HCT116 (cell line): Measurements from ENCODE around the gene LRIG1. TPM values are rescaled to one million over a fixed set of nuclear protein-coding genes. Genes with fewer than 3 reads are reported as not detected.

Experiments
- ATAC-seq: fragments of 200-7000 bp; cut with Tn5 transposase; 2 replicates; pipeline ENCODE4 v1.9.1; 2020; ENCODE audit warnings: mild to moderate bottlenecking, moderate library complexity
- BruUV-seq: library from RNA; stranded (reverse); fragments of 400-500 nt; replicated peaks from 2 replicates; lab custom pipeline; 2021; lab: Mats Ljungman, UMichigan
- CTCF ChIA-PET: fragments of 300-600 bp; sonication (Branson Sonifier 250); formaldehyde crosslinking; loops from one replicate; lab custom pipeline; 2021; ENCODE audit warnings: antibody characterized with exemption; lab: Charles Lee
- POLR2A ChIA-PET: fragments of 300-600, 350-600 bp; sonication (Branson Sonifier 250); formaldehyde crosslinking; loops from one replicate; lab custom pipeline; 2021; ENCODE audit warnings: antibody characterized with exemption; lab: Charles Lee
- RAD21 ChIA-PET, 2 experiments: fragments of 300-600 bp; sonication (Branson Sonifier 250); formaldehyde crosslinking; loops; one replicate each; lab custom pipeline; 2023; ENCODE audit warnings: low total read pairs in 2 of 2; ENCODE audit not compliant: uncharacterized antibody in 2 of 2, unreplicated experiment in 2 of 2, low non-redundant PET in 1 of 2; lab: Charles Lee
- DNase-seq: peaks from one replicate; pipeline ENCODE4 v3.0.0-alpha.2; 2010; ENCODE audit warnings: low read depth, low spot score
- H2AFZ ChIP-seq: fragments of 200-600 bp; shearing (Covaris generic), sonication (generic); 2 replicates; pipeline ENCODE4 v1.6.1; 2017; ENCODE audit warnings: low read depth, mixed run types, mixed read lengths, antibody characterized with exemption, low read length; ENCODE audit not compliant: poor library complexity, severe bottlenecking
- H3K27ac ChIP-seq: 2 replicates; pipeline ENCODE4 v1.5.1; 2012; ENCODE audit warnings: low read depth, low read length
- H3K27me3 ChIP-seq: fragments of 200-600 bp; sonication (generic); 2 replicates; pipeline ENCODE4 v1.6.1; 2016; ENCODE audit warnings: mixed run types, low read length, mixed read lengths; ENCODE audit not compliant: insufficient read depth
- H3K36me3 ChIP-seq, 2 experiments: fragments of 200-500 bp in 1 of 2; fragments of 200-600 bp in 1 of 2; sonication (Bioruptor generic) in 1 of 2; sonication (generic) in 1 of 2; 2 replicates each; pipeline versions ENCODE4 v1.5.1 to v1.6.1; 2014 to 2016; ENCODE audit warnings: low read length in 2 of 2, inconsistent platforms in 1 of 2, mixed read lengths in 1 of 2, mixed run types in 1 of 2; ENCODE audit not compliant: insufficient read depth in 2 of 2, control insufficient read depth in 1 of 2
- H3K4me1 ChIP-seq, 2 experiments: fragments of 200-600 bp in 1 of 2; sonication (generic) in 1 of 2; 2 replicates each; pipeline versions ENCODE4 v1.5.1 to v1.6.1; 2012 to 2017; ENCODE audit warnings: low read length in 2 of 2, inconsistent platforms in 1 of 2, mild to moderate bottlenecking in 1 of 2, mixed read lengths in 1 of 2, mixed run types in 1 of 2, moderate library complexity in 1 of 2; ENCODE audit not compliant: insufficient read depth in 2 of 2, control insufficient read depth in 1 of 2
- H3K4me2 ChIP-seq: fragments of 200-600 bp; sonication (generic); 2 replicates; pipeline ENCODE4 v1.6.1; 2017; ENCODE audit warnings: mixed run types, low read length, mixed read lengths
- H3K4me3 ChIP-seq, 2 experiments: fragments of 200-600 bp in 1 of 2; sonication (generic) in 1 of 2; replicated peaks in 1 of 2; 2 replicates each; pipeline ENCODE4 v1.5.1; 2011 to 2016; ENCODE audit warnings: low read length in 2 of 2, control low read depth in 1 of 2, low read depth in 1 of 2, mild to moderate bottlenecking in 1 of 2, mixed read lengths in 1 of 2, mixed run types in 1 of 2
- H3K79me2 ChIP-seq: fragments of 200-600 bp; sonication (generic); 2 replicates; pipeline ENCODE4 v1.6.1; 2017; ENCODE audit warnings: mild to moderate bottlenecking, mixed run types, low read length, moderate library complexity, mixed read lengths; ENCODE audit not compliant: insufficient read depth
- H3K9ac ChIP-seq: fragments of 200-600 bp; sonication (generic); 2 replicates; pipeline ENCODE4 v1.6.1; 2016; ENCODE audit warnings: low read length, mixed read lengths
- H3K9me2 ChIP-seq: fragments of 200-600 bp; sonication (generic), shearing (Covaris generic); 2 replicates; pipeline ENCODE4 v1.6.1; 2017; ENCODE audit warnings: mixed run types, mild to moderate bottlenecking, moderate library complexity; ENCODE audit not compliant: insufficient read depth
- H3K9me3 ChIP-seq, 2 experiments: fragments of 200-500 bp in 1 of 2; fragments of 200-600 bp in 1 of 2; sonication (Bioruptor generic) in 1 of 2; sonication (generic) in 1 of 2; 2 replicates each; pipeline ENCODE4 v1.6.1; 2014 to 2017; ENCODE audit warnings: low read length in 2 of 2, mixed read lengths in 2 of 2, inconsistent platforms in 1 of 2, low read depth in 1 of 2, mild to moderate bottlenecking in 1 of 2, mixed run types in 1 of 2, moderate library complexity in 1 of 2; ENCODE audit not compliant: control insufficient read depth in 1 of 2, insufficient read depth in 1 of 2
- H4K20me1 ChIP-seq: fragments of 200-600 bp; sonication (generic), shearing (Covaris generic); 2 replicates; pipeline ENCODE4 v1.6.1; 2017; ENCODE audit warnings: mixed run types, mild to moderate bottlenecking, moderate library complexity; ENCODE audit not compliant: insufficient read depth
- EGR1 ChIP-seq: IDR thresholded peaks from 2 replicates; pipeline ENCODE4 v1.6.1; 2012; ENCODE audit warnings: low read depth
- ELF1 ChIP-seq: IDR thresholded peaks from 2 replicates; pipeline ENCODE4 v1.6.1; 2012; ENCODE audit warnings: low read depth, borderline replicate concordance
- EZH2 ChIP-seq: fragments of 200-600 bp; sonication (generic); IDR thresholded peaks from 2 replicates; pipeline ENCODE4 v1.6.1; 2017; ENCODE audit warnings: antibody characterized with exemption, mixed run types
- EZH2phosphoT487 ChIP-seq: fragments of 200-600 bp; IDR thresholded peaks from 2 replicates; pipeline ENCODE4 v1.6.1; 2018; ENCODE audit warnings: antibody characterized with exemption, borderline replicate concordance
- FOSL1 ChIP-seq: IDR thresholded peaks from 2 replicates; pipeline ENCODE4 v1.6.1; 2012; ENCODE audit warnings: low read depth
- JUND ChIP-seq: IDR thresholded peaks from 2 replicates; pipeline ENCODE4 v1.6.1; 2012
- POLR2A ChIP-seq: IDR thresholded peaks from 2 replicates; pipeline ENCODE4 v1.7.0; 2011; ENCODE audit warnings: borderline replicate concordance; ENCODE audit not compliant: insufficient read depth, insufficient read length; ENCODE audit errors: extremely low read depth
- POLR2AphosphoS5 ChIP-seq: IDR thresholded peaks from 2 replicates; pipeline ENCODE4 v1.6.1; 2011; ENCODE audit warnings: mild to moderate bottlenecking, low read depth, low read length, moderate library complexity
- RAD21 ChIP-seq: IDR thresholded peaks from 2 replicates; pipeline ENCODE4 v1.6.1; 2012; ENCODE audit warnings: low read depth, mild to moderate bottlenecking
- REST ChIP-seq: IDR thresholded peaks from 2 replicates; pipeline ENCODE4 v1.6.1; 2012; ENCODE audit warnings: low read depth
- YY1 ChIP-seq: IDR thresholded peaks from 2 replicates; pipeline ENCODE4 v1.6.1; 2011; ENCODE audit warnings: low read length, low read depth, moderate library complexity, mild to moderate bottlenecking; ENCODE audit not compliant: insufficient replicate concordance; ENCODE audit errors: extremely low read depth
- ZFX ChIP-seq: fragments of 450-650 bp; IDR thresholded peaks from 2 replicates; pipeline ENCODE4 v1.6.1; 2017
- ZNF274 ChIP-seq: fragments of 200-500 bp; sonication (Bioruptor generic); IDR thresholded peaks from 2 replicates; pipeline ENCODE4 v1.6.1; 2014; ENCODE audit warnings: mild to moderate bottlenecking, low read depth, low read length, inconsistent platforms
- intact Hi-C: fragments of 100-400 bp; cut with micrococcal nuclease; formaldehyde crosslinking; loops from 2 replicates; pipeline ENCODE4 v1.10.0; 2022
- total RNA-seq: library from RNA; stranded (reverse); gene quantifications from one replicate; pipeline ENCODE4 v1.2.1, GENCODE V29; 2021; ENCODE audit not compliant: unreplicated experiment
- TF ChIP-seq, protein P1 (sequence below): IDR thresholded peaks from 2 replicates; pipeline ENCODE4 v1.6.1; 2011; ENCODE audit warnings: mild to moderate bottlenecking, low read length, moderate library complexity; ENCODE audit not compliant: insufficient replicate concordance; ENCODE audit errors: extremely low read depth

LRIG1 gene
- total RNA-seq, 1 experiment from 2014 or later: 3.1 TPM

- H3K79me2 ChIP-seq: no peaks in the 10 kb centered on the region
- POLR2A ChIA-PET: no interaction called here
Observed at GRCh38 chr3:66402596-66403290, 98.1 kb downstream of the LRIG1 start.

DNA sequence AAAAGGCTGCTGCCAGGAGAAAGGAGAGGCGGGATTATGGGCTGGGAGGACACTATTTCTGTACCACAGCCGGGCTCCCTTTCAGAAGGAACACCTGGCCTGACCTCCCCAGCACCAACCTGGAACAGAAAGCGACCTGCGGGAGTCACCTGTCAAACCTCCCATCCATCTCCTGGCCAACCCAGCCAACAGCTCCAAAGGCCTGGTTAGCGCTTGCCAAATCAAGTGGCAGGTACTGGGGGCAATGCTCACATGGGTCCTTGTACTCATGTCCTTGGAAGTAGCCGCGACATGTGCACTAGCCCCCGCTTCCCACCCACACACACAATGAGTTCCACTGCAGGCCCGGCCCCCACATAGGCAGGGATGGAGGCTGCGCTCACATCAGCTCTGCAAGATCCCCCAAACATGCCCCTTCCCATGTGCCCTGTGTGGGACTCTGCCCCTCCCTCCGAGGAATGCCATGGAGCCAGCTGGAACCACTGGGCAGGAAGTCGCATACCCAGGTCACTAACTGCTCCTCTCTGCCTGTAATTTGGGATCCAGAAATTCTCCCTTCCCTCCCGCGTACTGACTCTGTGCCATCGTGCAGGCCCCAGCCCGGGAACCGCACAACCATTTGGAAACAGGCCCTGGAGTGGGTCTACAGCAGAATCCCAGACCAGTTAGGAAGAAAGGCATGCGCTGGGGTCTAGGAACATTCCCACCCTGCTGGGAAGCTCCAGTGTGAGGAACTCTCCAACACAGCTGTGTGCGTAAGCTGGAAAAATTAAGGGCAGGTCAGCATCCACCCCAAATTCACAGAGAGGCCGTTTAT is 98.9 kb downstream of the LRIG1 start:
- no peak overlapping the region for H3K4me2 ChIP-seq
- ATAC-seq: no peak
- H3K9me3 ChIP-seq: no peaks in the 10 kb centered on the region
- H3K9me2 ChIP-seq: no peaks in the 10 kb centered on the region
- H3K36me3 ChIP-seq: no peaks in the 10 kb centered on the region
- no peak overlapping the region for H3K4me3 ChIP-seq
- no peaks in the 10 kb centered on the region for H3K4me1 ChIP-seq
- RAD21 ChIA-PET: no interaction called here
- no peaks in the 10 kb centered on the region for H3K79me2 ChIP-seq
- no peak overlapping the region for H3K9ac ChIP-seq
- POLR2A ChIA-PET: no interaction called here
- CTCF ChIA-PET: no interaction called here
- H2AFZ ChIP-seq: no peak overlapping the region
- DNase-seq: no peak
- TF ChIP-seq JUND (no peak), ELF1 (no peak), ZFX (no peak), FOSL1 (no peak), REST (no peak), POLR2A (no peak)
- TF ChIP-seq, protein P1, sequence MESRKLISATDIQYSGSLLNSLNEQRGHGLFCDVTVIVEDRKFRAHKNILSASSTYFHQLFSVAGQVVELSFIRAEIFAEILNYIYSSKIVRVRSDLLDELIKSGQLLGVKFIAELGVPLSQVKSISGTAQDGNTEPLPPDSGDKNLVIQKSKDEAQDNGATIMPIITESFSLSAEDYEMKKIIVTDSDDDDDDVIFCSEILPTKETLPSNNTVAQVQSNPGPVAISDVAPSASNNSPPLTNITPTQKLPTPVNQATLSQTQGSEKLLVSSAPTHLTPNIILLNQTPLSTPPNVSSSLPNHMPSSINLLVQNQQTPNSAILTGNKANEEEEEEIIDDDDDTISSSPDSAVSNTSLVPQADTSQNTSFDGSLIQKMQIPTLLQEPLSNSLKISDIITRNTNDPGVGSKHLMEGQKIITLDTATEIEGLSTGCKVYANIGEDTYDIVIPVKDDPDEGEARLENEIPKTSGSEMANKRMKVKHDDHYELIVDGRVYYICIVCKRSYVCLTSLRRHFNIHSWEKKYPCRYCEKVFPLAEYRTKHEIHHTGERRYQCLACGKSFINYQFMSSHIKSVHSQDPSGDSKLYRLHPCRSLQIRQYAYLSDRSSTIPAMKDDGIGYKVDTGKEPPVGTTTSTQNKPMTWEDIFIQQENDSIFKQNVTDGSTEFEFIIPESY: no peak
- H4K20me1 ChIP-seq: no peaks in the 10 kb centered on the region
- intact Hi-C loops: no loop called here
- no TSS peak for BruUV-seq
- no peaks in the 10 kb centered on the region for H3K27me3 ChIP-seq
- H3K27ac ChIP-seq: no peak overlapping the region

More at GRCh38 chr3:66402596-66403290, 98.1 kb downstream of the LRIG1 start:
- CTCF ChIA-PET: no interaction called here
- DNase-seq: no peak
- Histone ChIP-seq H3K4me2 (no peak overlapping the region), H2AFZ (no peak overlapping the region), H3K9me2 (no peaks in the 10 kb centered on the region), H3K27me3 (no peaks in the 10 kb centered on the region), H3K36me3 (no peaks in the 10 kb centered on the region), H3K4me1 (no peaks in the 10 kb centered on the region), H3K9me3 (no peaks in the 10 kb centered on the region), H3K4me3 (no peak overlapping the region), H3K27ac (no peak overlapping the region), H3K9ac (no peak overlapping the region), H4K20me1 (no peaks in the 10 kb centered on the region)
- intact Hi-C loops: no loop called here
- no peak for TF ChIP-seq JUND
- TF ChIP-seq FOSL1: no peak
- TF ChIP-seq EZH2: no peak
- no peak for TF ChIP-seq ZFX
- no peak for TF ChIP-seq ELF1
- no peak for TF ChIP-seq YY1
- no peak for TF ChIP-seq EZH2phosphoT487
- TF ChIP-seq RAD21: no peak
- no peak for TF ChIP-seq ZNF274
- no peak for TF ChIP-seq EGR1
- TF ChIP-seq POLR2AphosphoS5: no peak
- RAD21 ChIA-PET: no interaction called here
- no TSS peak for BruUV-seq
- no peak for ATAC-seq
